Measurements from ENCODE around the gene PNPLA2.
A peak's percentile ranks its signal among the peaks of the same experiment; 100 is the strongest.

The PNPLA2 gene

GRCh38 chr11:798093-798713 lies 20.5 kb upstream of the PNPLA2 start, which contains the start of gene SLC25A22:
Gene SLC25A22 (minus strand): TSS chr11:798281. CDS start chr11:795006, 3,275 bp downstream.
- peak; percentile 81 to 86 for DNase-seq (ENCODE audit: low read depth in 2 of 2)

- no peak for DNase-seq (ENCODE audit: low read depth in 2 of 2)
Observed at GRCh38 chr11:799641-800316, 18.9 kb upstream of the PNPLA2 start.

GRCh38 chr11:800473-800872 lies 18.2 kb upstream of the PNPLA2 start:
- no peak for DNase-seq (ENCODE audit: low read depth in 2 of 2)

GRCh38 chr11:801097-801780 lies 17.5 kb upstream of the PNPLA2 start:
- DNase-seq (ENCODE audit: low read depth in 2 of 2) = no peak

GRCh38 chr11:802018-802617 lies 16.6 kb upstream of the PNPLA2 start:
- DNase-seq (ENCODE audit: low read depth in 2 of 2) = no peak

GRCh38 chr11:802693-803466 lies 15.8 kb upstream of the PNPLA2 start:
- DNase-seq (ENCODE audit: low read depth in 2 of 2) = no peak

GRCh38 chr11:803467-803742 lies 15.3 kb upstream of the PNPLA2 start:
- no peak for DNase-seq (ENCODE audit: low read depth in 2 of 2)

GRCh38 chr11:803770-804598 lies 14.7 kb upstream of the PNPLA2 start:
- DNase-seq (ENCODE audit: low read depth in 2 of 2) = no peak

GRCh38 chr11:804599-804964 lies 14.1 kb upstream of the PNPLA2 start:
- DNase-seq (ENCODE audit: low read depth in 2 of 2) = no peak

GRCh38 chr11:808427-809286 lies 10.1 kb upstream of the PNPLA2 start:
- no peak for DNase-seq (ENCODE audit: low read depth in 2 of 2)

GRCh38 chr11:809287-810039 lies 9.3 kb upstream of the PNPLA2 start, which contains the start of gene RPLP2:
Gene RPLP2 (plus strand): TSS chr11:809967. CDS start chr11:810235, 268 bp downstream.
- DNase-seq (ENCODE audit: low read depth in 2 of 2) = peak; percentile 97 to 98

- DNase-seq (ENCODE audit: low read depth in 2 of 2) = no peak
Observed at GRCh38 chr11:810040-810567, 8.6 kb upstream of the PNPLA2 start.

- no peak for DNase-seq (ENCODE audit: low read depth in 2 of 2)
Observed at GRCh38 chr11:811446-812245, 7.1 kb upstream of the PNPLA2 start.

- DNase-seq (ENCODE audit: low read depth in 2 of 2) = no peak
Observed at GRCh38 chr11:812390-812789, 6.3 kb upstream of the PNPLA2 start.

- DNase-seq (ENCODE audit: low read depth in 2 of 2) = no peak
Observed at GRCh38 chr11:813072-813455, 5.7 kb upstream of the PNPLA2 start.

GRCh38 chr11:813456-814096 lies 5.1 kb upstream of the PNPLA2 start:
- DNase-seq (ENCODE audit: low read depth in 2 of 2) = no peak

- DNase-seq (ENCODE audit: low read depth in 2 of 2) = no peak
Observed at GRCh38 chr11:815675-816432, 2.9 kb upstream of the PNPLA2 start.

Measured in stimulated activated CD4-positive, alpha-beta T cell treated with anti-CD3 and anti-CD28 coated beads, Interleukin-4, amount 100 ng/mL, for 48 hours (primary cell).